HG03439 (cell line): ENCODE data around the gene ZNF784.
"Not testable (repeated sequence)": the region's sequence is repeated elsewhere in the genome, so short reads cannot be mapped to it uniquely, and the experiment has no call there.

ENCODE experiments used
- ATAC-seq: cut with Tn5 transposase; IDR thresholded peaks from one replicate; pipeline ENCODE4 v1.9.1; 2021; ENCODE audit warnings: mild to moderate bottlenecking, moderate library complexity; ENCODE audit not compliant: unreplicated experiment

Gene ZNF784

DNA sequence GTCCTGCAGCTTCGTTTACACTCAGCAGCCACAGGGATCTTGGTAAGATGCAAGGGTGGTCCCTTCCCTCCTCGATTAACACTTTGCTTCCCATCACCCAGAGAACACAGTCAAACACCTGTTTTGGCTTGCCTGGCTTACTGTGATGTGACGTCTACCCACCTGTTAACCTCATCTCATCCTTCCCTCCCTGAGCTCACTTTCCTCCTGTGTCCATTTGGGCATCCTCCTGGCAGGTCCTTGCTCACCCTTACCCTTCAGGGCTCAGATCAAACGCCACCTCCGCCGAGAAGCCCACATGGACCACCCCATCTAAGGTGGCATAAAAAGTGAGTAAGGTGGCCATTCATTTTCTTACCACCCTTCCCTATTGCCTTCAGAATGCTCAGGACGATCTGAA, 34.3 kb downstream of the ZNF784 start:
- ATAC-seq, result no peak

- ATAC-seq, result no peak
Observed at GRCh38 chr19:55588738-55589137, 35.6 kb downstream of the ZNF784 start.

GRCh38 chr19:55586976-55587668, 37.2 kb downstream of the ZNF784 start:
- peak; percentile 82 for ATAC-seq

DNA sequence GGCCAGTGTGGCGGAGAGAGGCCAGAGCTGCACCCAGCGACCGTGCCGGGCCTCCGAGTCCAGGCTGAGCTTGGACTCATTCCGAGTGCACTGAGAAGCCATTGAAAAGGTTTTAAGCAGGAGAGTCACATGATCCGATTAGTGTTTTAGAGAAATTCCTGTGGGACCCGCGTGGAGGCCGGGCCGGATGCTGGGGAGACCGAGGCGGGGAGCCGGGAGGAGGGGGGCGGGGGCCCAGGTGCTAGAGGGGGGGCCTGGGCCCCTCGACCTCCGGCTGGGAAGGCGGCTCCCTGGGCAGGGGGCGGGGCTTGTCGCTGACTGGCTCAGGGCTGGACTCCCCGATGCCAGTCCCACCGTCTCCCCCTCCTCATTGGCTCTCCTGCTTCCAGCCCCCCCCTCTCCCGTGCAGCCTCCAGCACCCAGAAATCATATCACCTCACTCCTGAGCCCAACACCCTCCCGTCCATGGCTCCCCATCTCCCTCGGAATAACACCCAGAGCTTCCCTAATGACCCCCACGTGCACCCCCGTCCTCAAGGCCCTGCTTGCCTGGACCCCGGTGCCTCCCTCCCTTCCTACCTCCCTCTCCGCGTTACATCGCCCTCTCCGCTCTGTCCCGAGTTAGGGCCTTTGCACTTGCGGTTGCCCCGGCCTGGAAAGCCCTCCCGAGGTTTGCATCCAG, 38.6 kb downstream of the ZNF784 start:
- no peak for ATAC-seq

DNA sequence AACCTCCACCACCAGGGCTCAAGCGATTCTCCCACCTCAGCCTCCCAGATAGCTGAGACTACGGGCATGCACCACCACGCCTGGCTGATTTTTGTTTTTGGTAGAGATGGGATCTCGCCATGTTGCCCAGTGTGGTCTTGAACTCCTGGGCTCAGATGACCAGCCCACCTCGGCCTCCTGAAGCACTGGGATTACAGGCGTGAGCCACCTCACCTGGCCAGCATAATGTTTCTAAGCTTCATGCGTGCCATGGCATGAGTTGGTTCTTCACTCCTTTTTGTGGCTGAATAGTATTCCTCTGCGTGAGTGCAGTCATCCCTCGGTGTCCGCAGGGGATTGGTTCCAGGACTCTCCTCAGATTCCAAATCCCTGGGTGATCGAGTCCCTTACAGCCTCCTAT, 39.5 kb downstream of the ZNF784 start:
- no peak for ATAC-seq

GRCh38 chr19:55583897-55584296, 40.5 kb downstream of the ZNF784 start:
- ATAC-seq, result not testable (repeated sequence)

DNA sequence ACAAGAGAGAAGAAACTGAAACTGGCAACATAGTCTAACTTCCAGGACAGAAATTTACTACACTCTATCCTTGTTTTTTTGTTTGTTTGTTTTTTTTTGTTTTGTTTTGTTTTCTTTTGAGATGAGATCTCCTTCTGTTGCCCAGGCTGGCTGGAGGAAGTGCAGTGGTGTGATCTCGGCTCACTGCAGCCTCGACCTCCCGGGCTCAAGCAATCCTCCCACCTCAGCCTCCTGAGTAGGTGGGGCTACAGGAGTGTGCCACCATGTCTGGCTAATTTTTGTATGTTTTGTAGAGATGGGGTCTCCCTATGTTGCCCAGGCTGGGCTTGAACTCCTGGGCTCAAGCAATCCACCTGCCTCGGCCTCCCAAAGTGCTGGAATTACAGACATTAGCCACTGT, 42.1 kb downstream of the ZNF784 start:
- ATAC-seq, result not testable (repeated sequence)

DNA sequence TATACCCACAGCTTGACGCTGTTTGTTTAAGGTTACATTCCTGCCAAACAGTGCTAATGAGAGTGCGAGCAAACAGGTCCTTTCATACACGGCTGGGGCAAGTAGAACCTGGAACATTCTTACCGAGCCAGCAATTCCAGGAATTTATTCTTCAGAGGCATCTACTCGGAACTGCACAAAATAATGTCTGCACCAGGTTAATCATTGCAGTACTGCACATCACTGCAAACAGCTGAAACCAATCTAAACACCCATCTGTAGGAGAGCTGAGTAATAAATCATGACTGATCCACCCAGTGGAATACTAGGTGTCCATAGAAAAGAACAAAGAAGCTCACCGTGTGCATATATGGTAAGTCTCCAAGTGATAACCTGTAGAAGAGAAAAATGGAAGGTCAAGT, 42.5 kb downstream of the ZNF784 start:
- ATAC-seq, result no peak

GRCh38 chr19:55581145-55581822, 43.1 kb downstream of the ZNF784 start:
- ATAC-seq, result no peak

- no peak for ATAC-seq
Observed at GRCh38 chr19:55580628-55581144, 43.7 kb downstream of the ZNF784 start, which contains the start of gene ZNF579. Gene ZNF579 (minus strand): TSS chr19:55580848. CDS start chr19:55579639, 1,209 bp downstream.

GRCh38 chr19:55579766-55580621, 44.4 kb downstream of the ZNF784 start:
- ATAC-seq, result no peak

GRCh38 chr19:55578761-55579747, 45.3 kb downstream of the ZNF784 start:
- ATAC-seq, result no peak

DNA sequence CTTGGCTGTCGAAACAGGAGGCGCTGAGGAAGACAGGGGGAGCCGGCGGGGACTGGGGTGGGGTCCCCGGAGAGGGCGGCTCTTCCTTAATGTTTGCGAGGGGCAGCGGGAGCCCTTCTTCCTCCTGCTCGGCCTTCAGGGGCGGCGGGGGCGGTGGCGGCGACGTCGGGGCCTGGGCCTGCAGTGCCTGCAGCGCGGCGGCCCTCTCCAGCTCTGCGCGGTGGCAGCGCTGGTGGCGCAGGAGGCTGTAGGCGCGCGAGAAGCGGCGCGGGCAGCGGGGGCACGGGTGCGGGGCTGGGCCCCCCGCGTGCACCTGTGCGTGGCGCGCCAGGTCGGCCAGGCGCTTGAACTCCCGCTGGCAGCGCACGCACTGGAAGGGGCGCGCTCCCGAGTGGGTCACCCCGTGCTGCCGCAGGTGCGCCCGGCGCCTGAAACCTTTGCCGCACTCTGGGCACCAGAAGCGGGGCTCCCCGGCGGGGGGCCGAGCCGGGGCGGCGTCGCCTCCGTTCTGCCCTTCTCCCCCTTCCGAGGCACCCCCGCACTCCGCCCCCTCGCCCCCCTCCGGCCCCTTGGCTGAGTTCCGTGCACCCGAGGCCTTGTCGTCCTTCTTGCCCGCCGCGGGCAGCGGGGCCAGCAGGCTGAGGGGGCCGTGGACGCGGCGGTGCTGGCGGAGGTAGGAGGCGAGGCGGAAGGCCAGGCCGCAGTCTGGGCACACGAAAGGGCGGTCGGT, 46.2 kb downstream of the ZNF784 start:
- no peak for ATAC-seq

GRCh38 chr19:55576746-55577145, 47.6 kb downstream of the ZNF784 start:
- ATAC-seq, result no peak

DNA sequence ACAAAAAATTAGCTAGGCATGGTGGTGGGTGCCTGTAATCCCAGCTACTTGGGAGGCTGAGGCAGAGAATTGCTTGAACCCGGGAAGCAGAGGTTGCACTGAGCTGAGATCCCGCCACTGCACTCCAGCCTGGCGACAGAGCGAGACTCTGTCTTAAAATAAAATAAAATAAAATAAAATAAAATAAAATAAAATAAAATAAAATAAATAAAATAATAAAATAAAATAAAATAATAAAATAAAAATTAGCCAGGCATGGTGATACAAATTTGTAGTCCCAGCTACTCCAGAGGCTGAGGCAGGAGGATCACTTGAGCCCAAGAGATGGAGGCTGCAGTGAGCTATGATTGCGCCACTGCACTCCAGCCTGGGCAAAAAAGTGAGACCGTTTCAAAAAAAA, 50.4 kb downstream of the ZNF784 start:
- ATAC-seq, result not testable (repeated sequence)
